HepG2 (cell line): ENCODE data around the gene LENG1. TPM values are rescaled to one million over a fixed set of nuclear protein-coding genes. Genes with fewer than 3 reads are reported as not detected.

Experiments used
- ELF3 ChIP-seq: IDR thresholded peaks from 2 replicates; pipeline ENCODE4 v1.6.1; 2016; ENCODE audit warnings: missing genetic modification reagents, missing compliant biosample characterization
- GABPB1 ChIP-seq: IDR thresholded peaks from 2 replicates; pipeline ENCODE4 v1.6.1; 2016; ENCODE audit warnings: mild to moderate bottlenecking, missing genetic modification reagents, moderate library complexity, missing compliant biosample characterization
- HOXA7 ChIP-seq: sonication (generic); formaldehyde crosslinking; IDR thresholded peaks from 2 replicates; pipeline ENCODE4 v1.8.1; 2022; ENCODE audit warnings: mild to moderate bottlenecking, missing genetic modification reagents, moderate library complexity
- IRF2 ChIP-seq: IDR thresholded peaks from 2 replicates; pipeline ENCODE4 v1.6.1; 2018; ENCODE audit warnings: missing genetic modification reagents, missing compliant biosample characterization
- MLLT10 ChIP-seq: sonication (generic); formaldehyde crosslinking; IDR thresholded peaks from 2 replicates; pipeline ENCODE4 v1.4.0; 2020; ENCODE audit warnings: missing genetic modification reagents
- MXI1 ChIP-seq: IDR thresholded peaks from 3 replicates; pipeline ENCODE4 v1.6.1; 2012; ENCODE audit warnings: low read depth, low read length, inconsistent platforms, borderline replicate concordance
- RBM39 ChIP-seq: fragments of 200-400 bp; formaldehyde crosslinking; IDR thresholded peaks from one replicate; pipeline ENCODE4 v1.6.1; 2018; ENCODE audit warnings: antibody characterized with exemption, mild to moderate bottlenecking, low read depth, low read length; ENCODE audit not compliant: poor library complexity, severe bottlenecking
- SMC3 ChIP-seq: IDR thresholded peaks from 2 replicates; pipeline ENCODE4 v1.6.1; 2011; ENCODE audit warnings: low read length, improper control_type of control experiment
- TEAD3 ChIP-seq: optimal IDR thresholded peaks from 2 replicates; pipeline ENCODE3; 2016; ENCODE audit warnings: borderline replicate concordance
- U2AF1 ChIP-seq: fragments of 200-400 bp; formaldehyde crosslinking; optimal IDR thresholded peaks from 2 replicates; pipeline ENCODE3; 2017; ENCODE audit warnings: mild to moderate bottlenecking, low read depth, low read length
- YY1 ChIP-seq: IDR thresholded peaks from 2 replicates; pipeline ENCODE4 v1.6.1; 2011; ENCODE audit warnings: low read length, low read depth, moderate library complexity, mild to moderate bottlenecking; ENCODE audit not compliant: insufficient read depth, insufficient replicate concordance
- ZFX ChIP-seq: sonication (generic); formaldehyde crosslinking; IDR thresholded peaks from 2 replicates; pipeline ENCODE4 v1.4.0; 2020; ENCODE audit warnings: mild to moderate bottlenecking, low read depth, missing genetic modification reagents, moderate library complexity
- ZNF225 ChIP-seq: sonication (generic); formaldehyde crosslinking; IDR thresholded peaks from 2 replicates; pipeline ENCODE4 v1.4.0; 2020; ENCODE audit warnings: mild to moderate bottlenecking, missing genetic modification reagents
- ZNF549 ChIP-seq: sonication (generic); formaldehyde crosslinking; IDR thresholded peaks from 2 replicates; pipeline ENCODE4 v1.5.0; 2020; ENCODE audit warnings: missing genetic modification reagents
- ZNF552 ChIP-seq: sonication (generic); formaldehyde crosslinking; IDR thresholded peaks from 2 replicates; pipeline ENCODE4 v1.9.0; 2022; ENCODE audit warnings: missing genetic modification reagents, mild to moderate bottlenecking, borderline replicate concordance
- ZNF747 ChIP-seq: sonication (generic); formaldehyde crosslinking; IDR thresholded peaks from 2 replicates; pipeline ENCODE4 v1.8.1; 2023; ENCODE audit warnings: missing genetic modification reagents, mild to moderate bottlenecking, borderline replicate concordance
- polyA plus RNA-seq, 8 experiments: library from polyadenylated mRNA; depleted of rRNA in 3 of 8; stranded (reverse) in 7 of 8; unstranded in 1 of 8; fragments of >200 nt; fragmentation: Illumina TruSeq in 4 of 8; extraction: Trizol in 4 of 8; gene quantifications; 2 replicates each; pipeline versions ENCODE4 v1.2.1 to v1.2.3, GENCODE V29; 2011 to 2016; ENCODE audit warnings: low read depth in 4 of 8, missing spikeins in 1 of 8, mixed read lengths in 1 of 8; ENCODE audit not compliant: insufficient read depth in 1 of 8
- total RNA-seq, 5 experiments: library from RNA; depleted of rRNA; stranded (reverse); fragments of >200 nt; fragmentation: Illumina TruSeq; extraction: Trizol; gene quantifications; 2 replicates each; pipeline ENCODE4 v1.2.3, GENCODE V29; 2016; ENCODE audit warnings: low read depth in 1 of 5
- TF ChIP-seq, protein P1 (sequence below): sonication (generic); formaldehyde crosslinking; IDR thresholded peaks from 2 replicates; pipeline ENCODE4 v1.5.0; 2020; ENCODE audit warnings: mild to moderate bottlenecking, missing genetic modification reagents, borderline replicate concordance
- TF ChIP-seq, protein P2 (sequence below): IDR thresholded peaks from 2 replicates; pipeline ENCODE4 v1.6.1; 2018; ENCODE audit warnings: missing genetic modification reagents
- TF ChIP-seq, protein P3 (sequence below): sonication (generic); formaldehyde crosslinking; IDR thresholded peaks from 2 replicates; pipeline ENCODE4 v1.4.0; 2020; ENCODE audit warnings: missing genetic modification reagents, low read depth, mild to moderate bottlenecking, borderline replicate concordance
- TF ChIP-seq, protein P4 (sequence below), 2 experiments: sonication (generic) in 1 of 2; formaldehyde crosslinking in 1 of 2; IDR thresholded peaks; 2 replicates each; pipeline versions ENCODE4 v1.4.0 to v1.6.1; 2018 to 2020; ENCODE audit warnings: missing genetic modification reagents in 2 of 2, borderline replicate concordance in 1 of 2, low read depth in 1 of 2, mild to moderate bottlenecking in 1 of 2, missing biosample characterization in 1 of 2

Gene LENG1
- total and polyA plus RNA-seq, 2 of the 13 experiments (the other 11 are each of a cell fraction or from before 2014, with no cell fraction given): 1.8 to 3.8 TPM

DNA sequence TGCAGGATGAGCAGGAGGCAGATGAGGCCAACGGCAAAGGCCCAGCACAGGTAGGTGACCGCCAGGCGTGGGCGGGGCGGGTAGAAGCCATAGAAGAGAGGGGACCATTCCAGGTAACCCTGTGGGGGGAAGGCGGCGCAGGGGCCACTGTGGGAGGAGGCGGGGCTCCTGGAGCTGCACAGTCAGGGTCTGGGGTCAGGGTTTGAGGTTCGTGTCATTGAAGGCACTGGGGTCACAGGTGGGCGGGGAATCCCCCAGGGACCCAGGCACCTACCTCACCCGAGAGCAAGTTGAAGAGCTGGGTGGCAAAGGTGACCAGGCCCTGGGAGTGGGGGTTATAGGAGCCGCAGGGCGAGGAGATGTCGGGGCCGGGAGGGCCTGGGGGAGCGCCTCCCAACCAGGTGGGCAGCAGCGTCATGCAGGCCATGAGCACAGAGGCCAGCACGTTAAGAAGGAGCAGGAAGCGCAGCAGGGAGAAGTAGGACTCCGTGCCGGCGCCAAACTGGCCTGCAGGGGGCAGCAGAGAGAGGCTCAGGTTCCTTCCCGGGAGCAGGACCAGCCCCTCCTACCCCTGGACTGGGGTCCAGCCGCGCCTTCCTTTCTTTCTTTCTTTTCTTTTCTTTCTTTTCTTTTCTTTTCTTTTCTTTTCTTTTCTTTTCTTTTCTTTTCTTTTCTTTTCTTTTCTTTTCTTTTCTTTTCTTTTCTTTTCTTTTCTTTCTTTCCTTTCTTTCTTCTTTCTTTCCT lies 8.8 kb upstream of the LENG1 start (continued):
- TF ChIP-seq ZNF552 (CRISPR knock-in tag): no peak
- TF ChIP-seq U2AF1: peak; percentile 49
- TF ChIP-seq, protein P1, sequence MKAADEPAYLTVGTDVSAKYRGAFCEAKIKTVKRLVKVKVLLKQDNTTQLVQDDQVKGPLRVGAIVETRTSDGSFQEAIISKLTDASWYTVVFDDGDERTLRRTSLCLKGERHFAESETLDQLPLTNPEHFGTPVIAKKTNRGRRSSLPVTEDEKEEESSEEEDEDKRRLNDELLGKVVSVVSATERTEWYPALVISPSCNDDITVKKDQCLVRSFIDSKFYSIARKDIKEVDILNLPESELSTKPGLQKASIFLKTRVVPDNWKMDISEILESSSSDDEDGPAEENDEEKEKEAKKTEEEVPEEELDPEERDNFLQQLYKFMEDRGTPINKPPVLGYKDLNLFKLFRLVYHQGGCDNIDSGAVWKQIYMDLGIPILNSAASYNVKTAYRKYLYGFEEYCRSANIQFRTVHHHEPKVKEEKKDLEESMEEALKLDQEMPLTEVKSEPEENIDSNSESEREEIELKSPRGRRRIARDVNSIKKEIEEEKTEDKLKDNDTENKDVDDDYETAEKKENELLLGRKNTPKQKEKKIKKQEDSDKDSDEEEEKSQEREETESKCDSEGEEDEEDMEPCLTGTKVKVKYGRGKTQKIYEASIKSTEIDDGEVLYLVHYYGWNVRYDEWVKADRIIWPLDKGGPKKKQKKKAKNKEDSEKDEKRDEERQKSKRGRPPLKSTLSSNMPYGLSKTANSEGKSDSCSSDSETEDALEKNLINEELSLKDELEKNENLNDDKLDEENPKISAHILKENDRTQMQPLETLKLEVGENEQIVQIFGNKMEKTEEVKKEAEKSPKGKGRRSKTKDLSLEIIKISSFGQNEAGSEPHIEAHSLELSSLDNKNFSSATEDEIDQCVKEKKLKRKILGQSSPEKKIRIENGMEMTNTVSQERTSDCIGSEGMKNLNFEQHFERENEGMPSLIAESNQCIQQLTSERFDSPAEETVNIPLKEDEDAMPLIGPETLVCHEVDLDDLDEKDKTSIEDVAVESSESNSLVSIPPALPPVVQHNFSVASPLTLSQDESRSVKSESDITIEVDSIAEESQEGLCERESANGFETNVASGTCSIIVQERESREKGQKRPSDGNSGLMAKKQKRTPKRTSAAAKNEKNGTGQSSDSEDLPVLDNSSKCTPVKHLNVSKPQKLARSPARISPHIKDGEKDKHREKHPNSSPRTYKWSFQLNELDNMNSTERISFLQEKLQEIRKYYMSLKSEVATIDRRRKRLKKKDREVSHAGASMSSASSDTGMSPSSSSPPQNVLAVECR (CRISPR knock-in tag): no peak
- peak; percentile 43; the same call in 1 of the 2 replicates for TF ChIP-seq GABPB1 (CRISPR knock-in tag)
- TF ChIP-seq, protein P2, sequence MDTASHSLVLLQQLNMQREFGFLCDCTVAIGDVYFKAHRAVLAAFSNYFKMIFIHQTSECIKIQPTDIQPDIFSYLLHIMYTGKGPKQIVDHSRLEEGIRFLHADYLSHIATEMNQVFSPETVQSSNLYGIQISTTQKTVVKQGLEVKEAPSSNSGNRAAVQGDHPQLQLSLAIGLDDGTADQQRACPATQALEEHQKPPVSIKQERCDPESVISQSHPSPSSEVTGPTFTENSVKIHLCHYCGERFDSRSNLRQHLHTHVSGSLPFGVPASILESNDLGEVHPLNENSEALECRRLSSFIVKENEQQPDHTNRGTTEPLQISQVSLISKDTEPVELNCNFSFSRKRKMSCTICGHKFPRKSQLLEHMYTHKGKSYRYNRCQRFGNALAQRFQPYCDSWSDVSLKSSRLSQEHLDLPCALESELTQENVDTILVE: no peak
- TF ChIP-seq, protein P3, sequence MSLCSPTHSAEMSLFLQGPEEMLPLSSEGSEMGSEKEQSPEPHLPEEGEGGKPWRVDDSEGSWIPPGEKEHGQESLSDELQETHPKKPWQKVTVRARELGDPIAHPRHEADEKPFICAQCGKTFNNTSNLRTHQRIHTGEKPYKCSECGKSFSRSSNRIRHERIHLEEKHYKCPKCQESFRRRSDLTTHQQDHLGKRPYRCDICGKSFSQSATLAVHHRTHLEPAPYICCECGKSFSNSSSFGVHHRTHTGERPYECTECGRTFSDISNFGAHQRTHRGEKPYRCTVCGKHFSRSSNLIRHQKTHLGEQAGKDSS (CRISPR knock-in tag): no peak; the same call in 1 of the 2 replicates
- TF ChIP-seq ELF3 (CRISPR knock-in tag): peak; percentile 63
- peak; percentile 57 for TF ChIP-seq RBM39
- peak; percentile 48; the same call in 1 of the 2 replicates for TF ChIP-seq SMC3
- peak; percentile 35 for TF ChIP-seq YY1
- no peak for TF ChIP-seq ZNF225 (CRISPR knock-in tag)
- TF ChIP-seq HOXA7: no peak
- 0 out of 2 replicates have a peak, but pooled peaks have one; percentile 25 for TF ChIP-seq ZFX (CRISPR knock-in tag)
- TF ChIP-seq MXI1: no peak; the same call in 2 of the 3 replicates
- TF ChIP-seq TEAD3 (CRISPR knock-in tag): peak; percentile 29
- no peak for TF ChIP-seq MLLT10
- TF ChIP-seq IRF2 (CRISPR knock-in tag): 0 out of 2 replicates have a peak, but pooled peaks have one; percentile 24
- TF ChIP-seq ZNF549 (CRISPR knock-in tag): no peak
- TF ChIP-seq ZNF747 (CRISPR knock-in tag): no peak
- TF ChIP-seq, protein P4, sequence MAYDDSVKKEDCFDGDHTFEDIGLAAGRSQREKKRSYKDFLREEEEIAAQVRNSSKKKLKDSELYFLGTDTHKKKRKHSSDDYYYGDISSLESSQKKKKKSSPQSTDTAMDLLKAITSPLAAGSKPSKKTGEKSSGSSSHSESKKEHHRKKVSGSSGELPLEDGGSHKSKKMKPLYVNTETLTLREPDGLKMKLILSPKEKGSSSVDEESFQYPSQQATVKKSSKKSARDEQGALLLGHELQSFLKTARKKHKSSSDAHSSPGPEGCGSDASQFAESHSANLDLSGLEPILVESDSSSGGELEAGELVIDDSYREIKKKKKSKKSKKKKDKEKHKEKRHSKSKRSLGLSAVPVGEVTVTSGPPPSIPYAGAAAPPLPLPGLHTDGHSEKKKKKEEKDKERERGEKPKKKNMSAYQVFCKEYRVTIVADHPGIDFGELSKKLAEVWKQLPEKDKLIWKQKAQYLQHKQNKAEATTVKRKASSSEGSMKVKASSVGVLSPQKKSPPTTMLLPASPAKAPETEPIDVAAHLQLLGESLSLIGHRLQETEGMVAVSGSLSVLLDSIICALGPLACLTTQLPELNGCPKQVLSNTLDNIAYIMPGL (CRISPR knock-in tag; IDR thresholded peaks at IDR 0.05; ENCODE audit: borderline replicate concordance in 1 of 2, low read depth in 1 of 2): peak in 1 of 2 experiments; percentile 63; a peak in 1 of 4 replicates
